PFSK-1 (cell line): ENCODE results near the gene ATP8A1.

Experiments
- POLR2AphosphoS5 ChIP-seq: IDR thresholded peaks from 2 replicates; pipeline ENCODE4 v1.6.1; 2012; ENCODE audit warnings: low read depth, mild to moderate bottlenecking, control low read depth, low read length, moderate library complexity
- TAF1 ChIP-seq: IDR thresholded peaks from 2 replicates; pipeline ENCODE4 v1.6.1; 2012; ENCODE audit warnings: low read length, control low read depth, borderline replicate concordance; ENCODE audit not compliant: insufficient read depth
- TF ChIP-seq, protein P1 (sequence below), 2 experiments: IDR thresholded peaks; 2 replicates each; pipeline versions ENCODE4 v1.6.1 to v1.8.0; 2011 to 2012; ENCODE audit warnings: low read depth in 2 of 2, low read length in 2 of 2, control low read depth in 1 of 2, inconsistent platforms in 1 of 2, mild to moderate bottlenecking in 1 of 2, moderate library complexity in 1 of 2; ENCODE audit not compliant: insufficient read depth in 1 of 2

DNA sequence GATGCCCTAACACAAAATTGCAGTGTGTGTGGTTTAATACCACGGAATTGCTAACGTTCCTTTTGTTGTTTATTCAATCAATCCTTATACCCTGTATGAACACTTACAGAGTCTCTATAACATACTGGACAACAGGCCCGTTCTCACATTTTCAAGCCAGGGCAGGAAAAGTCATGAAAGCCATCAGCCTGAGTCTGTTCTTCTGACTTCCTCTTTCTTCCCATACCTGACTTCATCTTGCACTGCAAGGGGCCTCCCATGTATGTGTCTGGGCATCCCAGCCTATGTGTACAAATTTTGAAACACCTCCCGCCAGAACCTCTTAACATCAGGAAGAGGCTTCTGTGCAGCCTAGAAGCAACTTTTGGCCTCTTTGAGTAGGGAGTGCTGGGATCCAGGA lies 264.5 kb downstream of the ATP8A1 start:
- TF ChIP-seq, protein P1, sequence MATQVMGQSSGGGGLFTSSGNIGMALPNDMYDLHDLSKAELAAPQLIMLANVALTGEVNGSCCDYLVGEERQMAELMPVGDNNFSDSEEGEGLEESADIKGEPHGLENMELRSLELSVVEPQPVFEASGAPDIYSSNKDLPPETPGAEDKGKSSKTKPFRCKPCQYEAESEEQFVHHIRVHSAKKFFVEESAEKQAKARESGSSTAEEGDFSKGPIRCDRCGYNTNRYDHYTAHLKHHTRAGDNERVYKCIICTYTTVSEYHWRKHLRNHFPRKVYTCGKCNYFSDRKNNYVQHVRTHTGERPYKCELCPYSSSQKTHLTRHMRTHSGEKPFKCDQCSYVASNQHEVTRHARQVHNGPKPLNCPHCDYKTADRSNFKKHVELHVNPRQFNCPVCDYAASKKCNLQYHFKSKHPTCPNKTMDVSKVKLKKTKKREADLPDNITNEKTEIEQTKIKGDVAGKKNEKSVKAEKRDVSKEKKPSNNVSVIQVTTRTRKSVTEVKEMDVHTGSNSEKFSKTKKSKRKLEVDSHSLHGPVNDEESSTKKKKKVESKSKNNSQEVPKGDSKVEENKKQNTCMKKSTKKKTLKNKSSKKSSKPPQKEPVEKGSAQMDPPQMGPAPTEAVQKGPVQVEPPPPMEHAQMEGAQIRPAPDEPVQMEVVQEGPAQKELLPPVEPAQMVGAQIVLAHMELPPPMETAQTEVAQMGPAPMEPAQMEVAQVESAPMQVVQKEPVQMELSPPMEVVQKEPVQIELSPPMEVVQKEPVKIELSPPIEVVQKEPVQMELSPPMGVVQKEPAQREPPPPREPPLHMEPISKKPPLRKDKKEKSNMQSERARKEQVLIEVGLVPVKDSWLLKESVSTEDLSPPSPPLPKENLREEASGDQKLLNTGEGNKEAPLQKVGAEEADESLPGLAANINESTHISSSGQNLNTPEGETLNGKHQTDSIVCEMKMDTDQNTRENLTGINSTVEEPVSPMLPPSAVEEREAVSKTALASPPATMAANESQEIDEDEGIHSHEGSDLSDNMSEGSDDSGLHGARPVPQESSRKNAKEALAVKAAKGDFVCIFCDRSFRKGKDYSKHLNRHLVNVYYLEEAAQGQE (IDR thresholded peaks at IDR 0.05; ENCODE audit: insufficient read depth in 1 of 2, low read depth in 2 of 2, low read length in 2 of 2): no peak
- TF ChIP-seq TAF1: no peak
- no peak for TF ChIP-seq POLR2AphosphoS5
